Activated naive CD4-positive, alpha-beta T cell treated with anti-CD3 and anti-CD28 coated beads, Interleukin-2, amount 50 U/mL, for 72 hours (primary cell): ENCODE measurements around the gene OR4C11. TPM values are rescaled to one million over a fixed set of nuclear protein-coding genes. Genes with fewer than 3 reads are reported as not detected.

Source experiments
- ATAC-seq, 2 donors: fragments of 150-1000 bp; cut with Tn5 transposase; 2 replicates each; pipeline ENCODE4 v1.10.0; 2021; ENCODE audit warnings: mild to moderate bottlenecking in 2 of 2, moderate library complexity in 2 of 2
- DNase-seq, 2 donors: peaks; one replicate each; pipeline ENCODE4 v3.0.0; 2021 to 2022; ENCODE audit warnings: low spot score in 2 of 2
- H3K27ac Mint-ChIP-seq, 2 donors: one replicate each; pipeline ENCODE4 v1.8.0; 2022; ENCODE audit warnings: mild to moderate bottlenecking in 2 of 2, mixed read lengths in 2 of 2
- H3K36me3 Mint-ChIP-seq, 2 donors: one replicate each; pipeline ENCODE4 v1.8.0; 2022; ENCODE audit warnings: mixed read lengths in 2 of 2
- H3K9me3 Mint-ChIP-seq, 2 donors: one replicate each; pipeline ENCODE4 v1.8.0; 2022; ENCODE audit warnings: mixed read lengths in 2 of 2
- total RNA-seq, 2 donors: library from RNA; stranded (reverse); gene quantifications; one replicate each; pipeline ENCODE4 v1.2.3, GENCODE V29; 2022

OR4C11 gene
- total RNA-seq: not detected

GRCh38 chr11:55607545-55607944 is at the start of gene OR4C11:
Gene OR4C11 (minus strand): TSS chr11:55607645. CDS start chr11:55604373, 3,272 bp downstream.
- Mint-ChIP-seq H3K36me3 (peaks cover 0 to 8% of the 10 kb centered on the region in 2 donors), H3K9me3 (peaks cover 8 to 14% of the 10 kb centered on the region in 2 donors), H3K27ac (no peak within 1 kb of the TSS)
- ATAC-seq: no peak
- DNase-seq: no peak

- DNase-seq: no peak
- ATAC-seq: no peak
- Mint-ChIP-seq H3K27ac (no peak overlapping the region), H3K9me3 (peaks cover 20 to 24% of the 10 kb centered on the region in 2 donors), H3K36me3 (peaks cover 0 to 4% of the 10 kb centered on the region in 2 donors)
These were observed 47.7 kb upstream of the OR4C11 start for GRCh38 chr11:55655096-55655495.

GRCh38 chr11:55652560-55652959 is 45.1 kb upstream of the OR4C11 start:
- ATAC-seq (no peak), DNase-seq (no peak)
- H3K27ac Mint-ChIP-seq: no peak overlapping the region
- peaks cover 13 to 26% of the 10 kb centered on the region in 2 donors for H3K9me3 Mint-ChIP-seq
- H3K36me3 Mint-ChIP-seq: no peaks in the 10 kb centered on the region

DNA sequence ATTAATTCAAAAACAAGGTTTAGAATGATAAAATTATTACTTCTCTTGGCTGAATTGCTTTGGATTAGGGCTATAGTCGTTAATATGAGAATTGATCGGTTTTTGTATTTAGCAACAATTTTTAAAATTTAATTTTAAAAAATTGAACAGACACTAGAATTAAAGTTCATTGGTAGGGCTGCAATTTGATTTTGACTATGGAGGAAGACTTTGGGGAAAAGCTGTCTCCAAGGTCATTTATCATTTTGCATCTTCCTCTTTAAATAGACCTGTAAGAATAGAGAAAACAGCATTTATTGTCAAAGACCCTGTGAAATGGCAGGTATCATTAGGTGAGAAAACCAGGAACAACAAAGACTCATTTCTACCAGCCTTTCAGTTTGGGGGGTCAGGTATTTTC is 40.6 kb upstream of the OR4C11 start, which contains the start of gene OR4S2:
Gene OR4S2, plus strand, starts transcription at position 301 of the 400 bp plus-strand sequence. CDS start 2,577 bp downstream, outside the sequence.
- DNase-seq (no peak), ATAC-seq (no peak)
- no peaks in the 10 kb centered on the region for H3K36me3 Mint-ChIP-seq
- peaks cover 20 to 31% of the 10 kb centered on the region in 2 donors for H3K9me3 Mint-ChIP-seq
- no peak within 1 kb of the TSS for H3K27ac Mint-ChIP-seq

- Mint-ChIP-seq H3K9me3 (peaks cover 24 to 28% of the 10 kb centered on the region in 2 donors), H3K36me3 (peaks cover 7 to 9% of the 10 kb centered on the region in 2 donors), H3K27ac (no peak within 1 kb of the TSS)
- DNase-seq: no peak
- ATAC-seq: no peak
These were observed 27.4 kb upstream of the OR4C11 start, which contains the start of gene OR4P4 for GRCh38 chr11:55634813-55635212. Gene OR4P4 (plus strand): TSS chr11:55635113.

- H3K27ac Mint-ChIP-seq: no peak overlapping the region
- H3K36me3 Mint-ChIP-seq: peaks cover 0 to 36% of the 10 kb centered on the region in 2 donors
- ATAC-seq (no peak), DNase-seq (no peak)
- peaks cover 39 to 46% of the 10 kb centered on the region in 2 donors for H3K9me3 Mint-ChIP-seq
These were observed 17.1 kb upstream of the OR4C11 start for GRCh38 chr11:55624531-55624930.

GRCh38 chr11:55572548-55572947 is 34.9 kb downstream of the OR4C11 start:
- DNase-seq (no peak), ATAC-seq (no peak)
- H3K9me3 Mint-ChIP-seq: peaks cover 15 to 18% of the 10 kb centered on the region in 2 donors
- peaks cover 0 to 8% of the 10 kb centered on the region in 2 donors for H3K36me3 Mint-ChIP-seq
- no peak overlapping the region for H3K27ac Mint-ChIP-seq

- DNase-seq: no peak
- H3K9me3 Mint-ChIP-seq: peaks cover 15 to 18% of the 10 kb centered on the region in 2 donors
- H3K27ac Mint-ChIP-seq: no peak within 1 kb of the TSS
- H3K36me3 Mint-ChIP-seq: peaks cover 0 to 8% of the 10 kb centered on the region in 2 donors
- no peak for ATAC-seq
These were observed 35.6 kb downstream of the OR4C11 start, which contains the start of gene OR4C16 for GRCh38 chr11:55571828-55572227. Gene OR4C16 (plus strand): TSS chr11:55572128. CDS start chr11:55572128, 0 bp downstream.

- peaks cover 0 to 11% of the 10 kb centered on the region in 2 donors for H3K36me3 Mint-ChIP-seq
- H3K9me3 Mint-ChIP-seq: peaks cover 25% of the 10 kb centered on the region in 2 donors
- DNase-seq: no peak
- ATAC-seq: no peak
- no peak within 1 kb of the TSS for H3K27ac Mint-ChIP-seq
These were observed 53.3 kb downstream of the OR4C11 start, which contains the start of gene OR4C15 for GRCh38 chr11:55554169-55554568. Gene OR4C15 (plus strand): TSS chr11:55554469. CDS start chr11:55554469, 0 bp downstream.

Other genes starting within 250 kb of the OR4C11 start
- not detected for gene OR4A15, start 239.7 kb downstream of the OR4C11 start, total RNA-seq
- not detected for gene OR4C15, start 53.2 kb downstream of the OR4C11 start, total RNA-seq
- gene OR4C16, start 35.5 kb downstream of the OR4C11 start, total RNA-seq: not detected
- gene OR4P4, start 27.5 kb upstream of the OR4C11 start, total RNA-seq: not detected
- not detected for gene OR4S2, start 40.7 kb upstream of the OR4C11 start, total RNA-seq
- not detected for gene OR4C6, start 54.6 kb upstream of the OR4C11 start, total RNA-seq
- gene OR5D13, start 165.8 kb upstream of the OR4C11 start, total RNA-seq: not detected
- not detected for gene OR5D14, start 187.9 kb upstream of the OR4C11 start, total RNA-seq
- gene OR5L1, start 203.7 kb upstream of the OR4C11 start, total RNA-seq: not detected
- gene OR5D18, start 212.0 kb upstream of the OR4C11 start, total RNA-seq: not detected
- gene OR5L2, start 219.6 kb upstream of the OR4C11 start, total RNA-seq: not detected
- gene OR5D16, start 231.1 kb upstream of the OR4C11 start, total RNA-seq: not detected